ENCODE results near the gene RETREG2.

The RETREG2 gene

DNA sequence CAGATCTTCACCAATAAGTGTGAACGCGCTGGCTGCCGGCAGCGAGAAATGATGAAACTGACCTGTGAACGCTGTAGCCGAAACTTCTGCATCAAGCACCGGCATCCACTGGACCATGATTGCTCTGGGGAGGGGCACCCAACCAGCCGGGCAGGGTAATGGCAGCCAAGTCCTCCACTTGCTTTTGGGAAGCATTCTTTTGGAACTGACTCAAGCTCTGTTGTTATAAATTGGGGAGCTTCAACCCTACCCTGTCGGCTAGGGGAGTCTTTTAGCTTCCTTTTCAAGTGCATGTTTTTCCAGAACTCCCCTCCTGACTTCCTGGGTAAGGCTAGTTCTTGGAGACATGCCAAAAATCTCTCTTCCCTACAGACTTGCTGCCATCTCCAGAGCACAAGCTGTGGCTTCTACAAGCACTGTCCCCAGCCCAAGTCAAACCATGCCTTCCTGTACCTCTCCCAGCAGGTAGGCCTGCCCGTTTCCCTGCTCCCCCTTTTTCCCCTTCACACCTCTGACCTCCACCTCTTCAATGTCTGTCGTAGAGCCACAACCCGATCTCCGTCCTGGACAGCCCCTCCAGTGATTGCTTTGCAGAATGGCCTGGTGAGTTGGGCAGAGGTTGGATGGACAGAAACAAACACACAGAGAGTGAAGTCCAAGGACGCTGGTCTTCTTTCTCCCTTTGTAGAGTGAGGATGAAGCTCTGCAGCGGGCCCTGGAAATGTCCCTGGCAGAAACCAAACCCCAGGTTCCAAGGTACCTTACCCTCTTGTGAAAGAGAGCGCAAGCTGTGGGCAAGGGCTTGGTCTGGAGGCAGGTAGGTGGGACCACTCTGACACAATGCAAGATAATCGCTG lies 30.0 kb downstream of the RETREG2 start:
- no peak for ATAC-seq
- TF ChIP-seq RARB (CRISPR knock-in tag; IDR thresholded peaks at IDR 0.05) (no peak), ZNF8 (CRISPR knock-in tag; IDR thresholded peaks at IDR 0.05) (no peak)

DNA sequence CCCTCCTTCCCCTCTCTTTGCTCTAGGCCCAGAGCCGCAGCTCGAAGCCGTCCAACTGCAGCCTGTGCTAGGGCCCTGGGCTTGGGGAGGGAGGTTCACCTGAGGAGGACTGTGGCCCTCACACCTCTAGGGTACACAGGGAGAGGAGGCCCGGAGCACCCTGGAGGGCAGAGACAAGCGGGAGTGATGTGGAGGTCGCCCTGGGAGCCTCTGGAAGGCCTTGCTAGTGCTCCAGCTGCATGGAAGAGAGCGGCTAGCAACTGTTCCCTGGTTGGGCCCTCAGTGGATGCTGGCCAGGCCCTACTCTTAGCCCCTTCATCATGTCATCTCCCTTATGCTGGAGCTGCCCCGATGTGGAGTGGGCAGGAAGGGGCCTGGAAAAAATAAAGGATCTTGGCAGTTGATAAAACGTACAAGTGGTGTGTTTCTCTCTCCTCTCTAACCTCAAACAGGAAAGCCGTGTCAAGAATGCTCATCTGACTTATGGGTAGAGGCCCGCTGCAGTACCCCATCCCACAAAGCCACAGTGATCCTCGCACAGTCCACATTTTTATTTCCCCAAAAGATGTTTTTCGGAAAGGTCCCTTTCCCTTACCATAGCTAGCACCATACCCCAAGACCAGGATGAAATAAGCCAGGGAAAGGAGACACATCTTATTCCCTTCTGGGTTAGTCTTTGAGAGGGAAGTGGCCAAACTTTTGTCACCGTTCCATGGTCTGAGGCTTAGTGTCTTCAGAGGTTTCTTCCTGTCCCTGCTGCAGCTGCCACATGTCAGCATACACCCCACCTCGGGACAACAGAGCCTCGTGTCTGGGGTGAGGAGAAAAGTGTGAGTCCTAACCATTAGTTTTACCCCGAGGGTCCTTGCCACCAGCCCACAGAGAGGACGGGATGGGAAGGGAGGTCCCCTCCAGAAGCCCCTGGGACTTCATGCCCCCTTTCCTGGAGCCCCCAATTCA lies 31.4 kb downstream of the RETREG2 start:
- no peak for TF ChIP-seq ZFP30 (CRISPR knock-in tag; IDR thresholded peaks at IDR 0.05)
- no peak for TF ChIP-seq ISL1 (CRISPR knock-in tag; IDR thresholded peaks at IDR 0.05)
- TF ChIP-seq ZC3H10 (CRISPR knock-in tag; IDR thresholded peaks at IDR 0.05): no peak
- TF ChIP-seq ZNF70 (CRISPR knock-in tag; IDR thresholded peaks at IDR 0.05): no peak
- no peak for TF ChIP-seq ZFP3 (CRISPR knock-in tag; IDR thresholded peaks at IDR 0.05)
- no peak for TF ChIP-seq OSR1 (CRISPR knock-in tag; IDR thresholded peaks at IDR 0.05)
- TF ChIP-seq, protein P1, sequence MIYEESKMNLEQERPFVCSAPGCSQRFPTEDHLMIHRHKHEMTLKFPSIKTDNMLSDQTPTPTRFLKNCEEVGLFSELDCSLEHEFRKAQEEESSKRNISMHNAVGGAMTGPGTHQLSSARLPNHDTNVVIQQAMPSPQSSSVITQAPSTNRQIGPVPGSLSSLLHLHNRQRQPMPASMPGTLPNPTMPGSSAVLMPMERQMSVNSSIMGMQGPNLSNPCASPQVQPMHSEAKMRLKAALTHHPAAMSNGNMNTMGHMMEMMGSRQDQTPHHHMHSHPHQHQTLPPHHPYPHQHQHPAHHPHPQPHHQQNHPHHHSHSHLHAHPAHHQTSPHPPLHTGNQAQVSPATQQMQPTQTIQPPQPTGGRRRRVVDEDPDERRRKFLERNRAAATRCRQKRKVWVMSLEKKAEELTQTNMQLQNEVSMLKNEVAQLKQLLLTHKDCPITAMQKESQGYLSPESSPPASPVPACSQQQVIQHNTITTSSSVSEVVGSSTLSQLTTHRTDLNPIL (CRISPR knock-in tag; IDR thresholded peaks at IDR 0.05; ENCODE audit: low read depth): no peak
- TF ChIP-seq, protein P2, sequence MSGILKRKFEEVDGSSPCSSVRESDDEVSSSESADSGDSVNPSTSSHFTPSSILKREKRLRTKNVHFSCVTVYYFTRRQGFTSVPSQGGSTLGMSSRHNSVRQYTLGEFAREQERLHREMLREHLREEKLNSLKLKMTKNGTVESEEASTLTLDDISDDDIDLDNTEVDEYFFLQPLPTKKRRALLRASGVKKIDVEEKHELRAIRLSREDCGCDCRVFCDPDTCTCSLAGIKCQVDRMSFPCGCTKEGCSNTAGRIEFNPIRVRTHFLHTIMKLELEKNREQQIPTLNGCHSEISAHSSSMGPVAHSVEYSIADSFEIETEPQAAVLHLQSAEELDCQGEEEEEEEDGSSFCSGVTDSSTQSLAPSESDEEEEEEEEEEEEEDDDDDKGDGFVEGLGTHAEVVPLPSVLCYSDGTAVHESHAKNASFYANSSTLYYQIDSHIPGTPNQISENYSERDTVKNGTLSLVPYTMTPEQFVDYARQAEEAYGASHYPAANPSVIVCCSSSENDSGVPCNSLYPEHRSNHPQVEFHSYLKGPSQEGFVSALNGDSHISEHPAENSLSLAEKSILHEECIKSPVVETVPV (CRISPR knock-in tag; IDR thresholded peaks at IDR 0.05): no peak
- no peak for TF ChIP-seq RARB (CRISPR knock-in tag; IDR thresholded peaks at IDR 0.05)
- TF ChIP-seq, protein P3, sequence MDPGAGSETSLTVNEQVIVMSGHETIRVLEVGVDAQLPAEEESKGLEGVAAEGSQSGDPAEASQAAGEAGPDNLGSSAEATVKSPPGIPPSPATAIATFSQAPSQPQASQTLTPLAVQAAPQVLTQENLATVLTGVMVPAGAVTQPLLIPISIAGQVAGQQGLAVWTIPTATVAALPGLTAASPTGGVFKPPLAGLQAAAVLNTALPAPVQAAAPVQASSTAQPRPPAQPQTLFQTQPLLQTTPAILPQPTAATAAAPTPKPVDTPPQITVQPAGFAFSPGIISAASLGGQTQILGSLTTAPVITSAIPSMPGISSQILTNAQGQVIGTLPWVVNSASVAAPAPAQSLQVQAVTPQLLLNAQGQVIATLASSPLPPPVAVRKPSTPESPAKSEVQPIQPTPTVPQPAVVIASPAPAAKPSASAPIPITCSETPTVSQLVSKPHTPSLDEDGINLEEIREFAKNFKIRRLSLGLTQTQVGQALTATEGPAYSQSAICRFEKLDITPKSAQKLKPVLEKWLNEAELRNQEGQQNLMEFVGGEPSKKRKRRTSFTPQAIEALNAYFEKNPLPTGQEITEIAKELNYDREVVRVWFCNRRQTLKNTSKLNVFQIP (CRISPR knock-in tag; IDR thresholded peaks at IDR 0.05; ENCODE audit: borderline replicate concordance, low read depth): no peak
- TF ChIP-seq, protein P4, sequence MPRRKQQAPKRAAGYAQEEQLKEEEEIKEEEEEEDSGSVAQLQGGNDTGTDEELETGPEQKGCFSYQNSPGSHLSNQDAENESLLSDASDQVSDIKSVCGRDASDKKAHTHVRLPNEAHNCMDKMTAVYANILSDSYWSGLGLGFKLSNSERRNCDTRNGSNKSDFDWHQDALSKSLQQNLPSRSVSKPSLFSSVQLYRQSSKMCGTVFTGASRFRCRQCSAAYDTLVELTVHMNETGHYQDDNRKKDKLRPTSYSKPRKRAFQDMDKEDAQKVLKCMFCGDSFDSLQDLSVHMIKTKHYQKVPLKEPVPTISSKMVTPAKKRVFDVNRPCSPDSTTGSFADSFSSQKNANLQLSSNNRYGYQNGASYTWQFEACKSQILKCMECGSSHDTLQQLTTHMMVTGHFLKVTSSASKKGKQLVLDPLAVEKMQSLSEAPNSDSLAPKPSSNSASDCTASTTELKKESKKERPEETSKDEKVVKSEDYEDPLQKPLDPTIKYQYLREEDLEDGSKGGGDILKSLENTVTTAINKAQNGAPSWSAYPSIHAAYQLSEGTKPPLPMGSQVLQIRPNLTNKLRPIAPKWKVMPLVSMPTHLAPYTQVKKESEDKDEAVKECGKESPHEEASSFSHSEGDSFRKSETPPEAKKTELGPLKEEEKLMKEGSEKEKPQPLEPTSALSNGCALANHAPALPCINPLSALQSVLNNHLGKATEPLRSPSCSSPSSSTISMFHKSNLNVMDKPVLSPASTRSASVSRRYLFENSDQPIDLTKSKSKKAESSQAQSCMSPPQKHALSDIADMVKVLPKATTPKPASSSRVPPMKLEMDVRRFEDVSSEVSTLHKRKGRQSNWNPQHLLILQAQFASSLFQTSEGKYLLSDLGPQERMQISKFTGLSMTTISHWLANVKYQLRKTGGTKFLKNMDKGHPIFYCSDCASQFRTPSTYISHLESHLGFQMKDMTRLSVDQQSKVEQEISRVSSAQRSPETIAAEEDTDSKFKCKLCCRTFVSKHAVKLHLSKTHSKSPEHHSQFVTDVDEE (CRISPR knock-in tag; IDR thresholded peaks at IDR 0.05): no peak
- no peak for TF ChIP-seq CSDC2 (CRISPR knock-in tag; IDR thresholded peaks at IDR 0.05)
- no peak for ATAC-seq

DNA sequence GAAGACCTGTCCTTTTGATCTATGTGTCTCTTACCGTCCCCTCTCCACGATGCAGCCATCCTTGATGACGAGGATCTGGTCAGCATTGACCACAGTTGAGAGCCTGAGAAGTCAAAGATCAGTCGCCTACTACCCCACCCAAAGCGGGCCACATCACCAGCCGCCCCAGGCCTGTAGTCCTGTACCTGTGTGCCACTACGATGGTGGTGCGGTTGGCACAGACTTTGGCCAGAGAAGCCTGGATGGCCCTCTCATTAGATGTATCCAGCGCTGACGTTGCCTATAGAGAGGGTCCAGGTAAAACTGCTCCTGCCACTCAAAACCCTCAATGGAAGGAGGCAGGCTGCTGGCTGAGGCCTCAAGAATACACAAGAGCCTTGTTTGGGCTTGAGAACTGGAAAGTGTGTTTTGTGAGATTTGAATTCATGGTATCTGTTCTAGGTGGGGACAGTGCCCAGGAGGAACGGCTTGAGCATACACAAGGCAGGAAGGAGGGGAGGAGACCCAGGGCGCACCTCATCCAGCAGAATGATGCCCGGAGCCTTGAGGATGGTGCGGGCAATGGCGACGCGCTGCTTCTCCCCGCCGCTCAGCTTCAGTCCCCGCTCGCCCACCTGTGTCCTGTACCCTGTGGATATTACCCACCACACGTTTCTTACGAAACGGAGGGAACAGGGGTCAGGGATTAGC lies 32.3 kb downstream of the RETREG2 start:
- no peak for ATAC-seq
- TF ChIP-seq BACH2 (CRISPR knock-in tag; IDR thresholded peaks at IDR 0.05; ENCODE audit: borderline replicate concordance) (no peak), ZNF565 (CRISPR knock-in tag; conservative IDR thresholded peaks at IDR 0.05; ENCODE audit: low read depth) (no peak), ESRRG (CRISPR knock-in tag; IDR thresholded peaks at IDR 0.05) (no peak), CSDC2 (CRISPR knock-in tag; IDR thresholded peaks at IDR 0.05) (no peak), TOX (CRISPR knock-in tag; IDR thresholded peaks at IDR 0.05; ENCODE audit: borderline replicate concordance) (no peak), ZFP30 (CRISPR knock-in tag; IDR thresholded peaks at IDR 0.05) (no peak), GLIS3 (CRISPR knock-in tag; IDR thresholded peaks at IDR 0.05) (no peak), ZC3H10 (CRISPR knock-in tag; IDR thresholded peaks at IDR 0.05) (no peak), RARB (CRISPR knock-in tag; IDR thresholded peaks at IDR 0.05) (no peak), TCF4 (CRISPR knock-in tag; IDR thresholded peaks at IDR 0.05; ENCODE audit: borderline replicate concordance) (no peak)
- TF ChIP-seq, protein P4 (CRISPR knock-in tag; IDR thresholded peaks at IDR 0.05): no peak
- TF ChIP-seq, protein P3 (CRISPR knock-in tag; IDR thresholded peaks at IDR 0.05; ENCODE audit: borderline replicate concordance, low read depth): no peak
- TF ChIP-seq, protein P5, sequence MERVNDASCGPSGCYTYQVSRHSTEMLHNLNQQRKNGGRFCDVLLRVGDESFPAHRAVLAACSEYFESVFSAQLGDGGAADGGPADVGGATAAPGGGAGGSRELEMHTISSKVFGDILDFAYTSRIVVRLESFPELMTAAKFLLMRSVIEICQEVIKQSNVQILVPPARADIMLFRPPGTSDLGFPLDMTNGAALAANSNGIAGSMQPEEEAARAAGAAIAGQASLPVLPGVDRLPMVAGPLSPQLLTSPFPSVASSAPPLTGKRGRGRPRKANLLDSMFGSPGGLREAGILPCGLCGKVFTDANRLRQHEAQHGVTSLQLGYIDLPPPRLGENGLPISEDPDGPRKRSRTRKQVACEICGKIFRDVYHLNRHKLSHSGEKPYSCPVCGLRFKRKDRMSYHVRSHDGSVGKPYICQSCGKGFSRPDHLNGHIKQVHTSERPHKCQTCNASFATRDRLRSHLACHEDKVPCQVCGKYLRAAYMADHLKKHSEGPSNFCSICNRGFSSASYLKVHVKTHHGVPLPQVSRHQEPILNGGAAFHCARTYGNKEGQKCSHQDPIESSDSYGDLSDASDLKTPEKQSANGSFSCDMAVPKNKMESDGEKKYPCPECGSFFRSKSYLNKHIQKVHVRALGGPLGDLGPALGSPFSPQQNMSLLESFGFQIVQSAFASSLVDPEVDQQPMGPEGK (CRISPR knock-in tag; IDR thresholded peaks at IDR 0.05; ENCODE audit: borderline replicate concordance): no peak

All from SK-N-SH treated with all-trans-retinoic acid at 6 μM for 48 hours (cell line).